GM23338 (cell line): ENCODE results near the gene R3HDML. TPM values are rescaled to one million over a fixed set of nuclear protein-coding genes. Genes with fewer than 3 reads are reported as not detected.

Experiments used
- ATAC-seq: fragments of 200-7000 bp; cut with Tn5 transposase; 3 replicates; pipeline ENCODE4 v1.9.1; 2020
- DNase-seq: peaks from one replicate; pipeline ENCODE4 v3.0.0-alpha.2; 2015; ENCODE audit warnings: low spot score
- H2AFZ ChIP-seq: fragments of 200-600 bp; sonication (generic); 2 replicates; pipeline ENCODE4 v1.8.0; 2016; ENCODE audit warnings: antibody characterized with exemption, mild to moderate bottlenecking, moderate library complexity
- H3F3A ChIP-seq: fragments of 200-600 bp; sonication (generic); replicated peaks from 2 replicates; pipeline ENCODE4 v1.8.0; 2017; ENCODE audit warnings: antibody characterized with exemption, mixed run types, low read depth
- H3K27ac ChIP-seq: fragments of 200-600 bp; sonication (generic); 2 replicates; pipeline ENCODE4 v1.6.1; 2016; ENCODE audit warnings: low read depth
- H3K27me3 ChIP-seq: fragments of 200-600 bp; sonication (generic); 2 replicates; pipeline ENCODE4 v1.8.0; 2016; ENCODE audit warnings: mild to moderate bottlenecking, mixed run types, moderate library complexity; ENCODE audit not compliant: insufficient read depth
- H3K36me3 ChIP-seq: fragments of 200-600 bp; sonication (generic); 2 replicates; pipeline ENCODE4 v1.8.0; 2016; ENCODE audit warnings: mild to moderate bottlenecking; ENCODE audit not compliant: insufficient read depth
- H3K4me1 ChIP-seq: fragments of 200-600 bp; sonication (generic); 2 replicates; pipeline ENCODE4 v1.8.0; 2016; ENCODE audit warnings: mild to moderate bottlenecking, moderate library complexity; ENCODE audit not compliant: insufficient read depth
- H3K4me2 ChIP-seq: fragments of 200-600 bp; sonication (generic); 2 replicates; pipeline ENCODE4 v1.7.1; 2017; ENCODE audit warnings: mixed run types
- H3K4me3 ChIP-seq: fragments of 200-600 bp; sonication (generic); 2 replicates; pipeline ENCODE4 v1.6.1; 2016; ENCODE audit warnings: mixed run types
- H3K79me2 ChIP-seq: fragments of 200-600 bp; sonication (generic); replicated peaks from 2 replicates; pipeline ENCODE4 v1.8.0; 2017; ENCODE audit warnings: mild to moderate bottlenecking; ENCODE audit not compliant: insufficient read depth
- H3K9me2 ChIP-seq: fragments of 200-600 bp; sonication (generic); 2 replicates; pipeline ENCODE4 v1.8.0; 2017; ENCODE audit not compliant: insufficient read depth
- H4K20me1 ChIP-seq: fragments of 200-600 bp; sonication (generic); replicated peaks from 2 replicates; pipeline ENCODE4 v1.8.0; 2017; ENCODE audit warnings: mild to moderate bottlenecking; ENCODE audit not compliant: insufficient read depth
- H3K27ac Mint-ChIP-seq: 2 replicates; pipeline ENCODE4 v1.8.0; 2020; ENCODE audit warnings: inconsistent platforms, mild to moderate bottlenecking, moderate library complexity, mixed read lengths
- H3K27me3 Mint-ChIP-seq: 3 replicates; pipeline ENCODE4 v1.8.0; 2022; ENCODE audit warnings: low read depth, mild to moderate bottlenecking, moderate library complexity, mixed read lengths, inconsistent platforms; ENCODE audit not compliant: insufficient read depth, poor library complexity
- H3K36me3 Mint-ChIP-seq: 3 replicates; pipeline ENCODE4 v1.8.0; 2021; ENCODE audit warnings: low read depth, mild to moderate bottlenecking, inconsistent platforms, moderate library complexity, mixed read lengths
- H3K4me1 Mint-ChIP-seq: 3 replicates; pipeline ENCODE4 v1.8.0; 2020; ENCODE audit warnings: mild to moderate bottlenecking, inconsistent platforms, mixed read lengths
- H3K4me3 Mint-ChIP-seq: 3 replicates; pipeline ENCODE4 v1.8.0; 2021; ENCODE audit warnings: moderate library complexity, mild to moderate bottlenecking, inconsistent platforms, mixed read lengths
- H3K9me3 Mint-ChIP-seq: 3 replicates; pipeline ENCODE4 v1.8.0; 2020; ENCODE audit warnings: moderate library complexity, mild to moderate bottlenecking, inconsistent platforms, mixed read lengths
- CREB1 ChIP-seq: fragments of 250-450 bp; sonication (Bioruptor Pico); IDR thresholded peaks from 2 replicates; pipeline ENCODE4 v1.5.0; 2020; ENCODE audit warnings: low read depth, mild to moderate bottlenecking, moderate library complexity
- EZH2 ChIP-seq: fragments of 200-600 bp; sonication (generic); IDR thresholded peaks from one replicate; pipeline ENCODE4 v1.8.0; 2017; ENCODE audit warnings: antibody characterized with exemption, mild to moderate bottlenecking, low read depth; ENCODE audit not compliant: unreplicated experiment
- EZH2phosphoT487 ChIP-seq: fragments of 200-600 bp; sonication (generic); IDR thresholded peaks from one replicate; pipeline ENCODE4 v1.8.1; 2018; ENCODE audit warnings: antibody characterized with exemption; ENCODE audit not compliant: unreplicated experiment
- JUNB ChIP-seq: IDR thresholded peaks from one replicate; pipeline ENCODE4 v1.6.1; 2016; ENCODE audit warnings: antibody characterized with exemption; ENCODE audit not compliant: unreplicated experiment
- POLR2AphosphoS5 ChIP-seq: IDR thresholded peaks from 2 replicates; pipeline ENCODE4 v1.6.1; 2016; ENCODE audit warnings: antibody characterized with exemption, low read depth
- STAT1 ChIP-seq: IDR thresholded peaks from one replicate; pipeline ENCODE4 v1.6.1; 2016; ENCODE audit warnings: antibody characterized with exemption; ENCODE audit not compliant: unreplicated experiment
- ZNF331 ChIP-seq: fragments of 250-450 bp; sonication (Bioruptor Pico); IDR thresholded peaks from 2 replicates; pipeline ENCODE4 v1.5.0; 2020; ENCODE audit warnings: low read depth, mild to moderate bottlenecking, moderate library complexity
- polyA plus RNA-seq: library from polyadenylated mRNA; unstranded; fragments of >200 nt; fragmentation: Nextera tagmentation; extraction: Ambion mirVana; gene quantifications from 2 replicates; pipeline ENCODE4 v1.2.1, GENCODE V29; 2016
- total RNA-seq: library from RNA; depleted of rRNA; stranded (reverse); fragments of >200 nt; shearing (Covaris generic); gene quantifications from 2 replicates; pipeline ENCODE4 v1.2.3, GENCODE V29; 2014
- TF ChIP-seq, protein P1 (sequence below): fragments of 250-450 bp; sonication (Bioruptor Pico); IDR thresholded peaks from 2 replicates; pipeline ENCODE4 v1.5.0; 2020; ENCODE audit warnings: mild to moderate bottlenecking, moderate library complexity
- TF ChIP-seq, protein P2 (sequence below): IDR thresholded peaks from one replicate; pipeline ENCODE4 v1.6.1; 2018; ENCODE audit warnings: antibody characterized with exemption; ENCODE audit not compliant: unreplicated experiment
- TF ChIP-seq, protein P3 (sequence below): IDR thresholded peaks from 2 replicates; pipeline ENCODE4 v1.6.1; 2016; ENCODE audit warnings: antibody characterized with exemption

The R3HDML gene
- total and polyA plus RNA-seq, 2 experiments from 2014 or later = not detected

DNA sequence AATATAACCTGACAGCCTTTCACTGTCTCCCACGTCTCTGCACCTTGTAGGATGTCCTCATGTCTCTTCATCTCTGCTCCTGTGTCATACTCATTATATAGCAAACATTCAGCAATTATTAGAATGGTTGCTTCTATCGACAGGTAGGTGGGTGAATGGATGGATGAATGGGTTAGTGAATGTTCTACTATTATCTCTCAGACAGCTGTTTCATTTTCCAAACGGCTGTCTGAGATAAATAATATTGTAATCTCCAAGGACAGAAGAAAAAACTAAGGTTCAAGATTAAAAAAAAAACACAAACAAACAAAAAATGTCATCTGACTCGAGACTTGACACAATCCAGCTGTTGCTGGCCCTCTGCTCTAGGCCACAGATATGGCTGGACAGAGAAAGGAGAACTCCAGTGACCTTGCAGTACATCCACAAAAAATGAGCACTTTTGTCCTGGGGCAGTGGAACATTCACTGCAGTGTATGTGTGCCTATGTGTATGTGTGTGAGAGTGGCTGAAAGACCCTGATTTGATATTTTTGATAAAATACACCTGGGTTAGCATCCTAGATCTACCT, 20.8 kb downstream of the R3HDML start (continued):
- TF ChIP-seq, protein P1, sequence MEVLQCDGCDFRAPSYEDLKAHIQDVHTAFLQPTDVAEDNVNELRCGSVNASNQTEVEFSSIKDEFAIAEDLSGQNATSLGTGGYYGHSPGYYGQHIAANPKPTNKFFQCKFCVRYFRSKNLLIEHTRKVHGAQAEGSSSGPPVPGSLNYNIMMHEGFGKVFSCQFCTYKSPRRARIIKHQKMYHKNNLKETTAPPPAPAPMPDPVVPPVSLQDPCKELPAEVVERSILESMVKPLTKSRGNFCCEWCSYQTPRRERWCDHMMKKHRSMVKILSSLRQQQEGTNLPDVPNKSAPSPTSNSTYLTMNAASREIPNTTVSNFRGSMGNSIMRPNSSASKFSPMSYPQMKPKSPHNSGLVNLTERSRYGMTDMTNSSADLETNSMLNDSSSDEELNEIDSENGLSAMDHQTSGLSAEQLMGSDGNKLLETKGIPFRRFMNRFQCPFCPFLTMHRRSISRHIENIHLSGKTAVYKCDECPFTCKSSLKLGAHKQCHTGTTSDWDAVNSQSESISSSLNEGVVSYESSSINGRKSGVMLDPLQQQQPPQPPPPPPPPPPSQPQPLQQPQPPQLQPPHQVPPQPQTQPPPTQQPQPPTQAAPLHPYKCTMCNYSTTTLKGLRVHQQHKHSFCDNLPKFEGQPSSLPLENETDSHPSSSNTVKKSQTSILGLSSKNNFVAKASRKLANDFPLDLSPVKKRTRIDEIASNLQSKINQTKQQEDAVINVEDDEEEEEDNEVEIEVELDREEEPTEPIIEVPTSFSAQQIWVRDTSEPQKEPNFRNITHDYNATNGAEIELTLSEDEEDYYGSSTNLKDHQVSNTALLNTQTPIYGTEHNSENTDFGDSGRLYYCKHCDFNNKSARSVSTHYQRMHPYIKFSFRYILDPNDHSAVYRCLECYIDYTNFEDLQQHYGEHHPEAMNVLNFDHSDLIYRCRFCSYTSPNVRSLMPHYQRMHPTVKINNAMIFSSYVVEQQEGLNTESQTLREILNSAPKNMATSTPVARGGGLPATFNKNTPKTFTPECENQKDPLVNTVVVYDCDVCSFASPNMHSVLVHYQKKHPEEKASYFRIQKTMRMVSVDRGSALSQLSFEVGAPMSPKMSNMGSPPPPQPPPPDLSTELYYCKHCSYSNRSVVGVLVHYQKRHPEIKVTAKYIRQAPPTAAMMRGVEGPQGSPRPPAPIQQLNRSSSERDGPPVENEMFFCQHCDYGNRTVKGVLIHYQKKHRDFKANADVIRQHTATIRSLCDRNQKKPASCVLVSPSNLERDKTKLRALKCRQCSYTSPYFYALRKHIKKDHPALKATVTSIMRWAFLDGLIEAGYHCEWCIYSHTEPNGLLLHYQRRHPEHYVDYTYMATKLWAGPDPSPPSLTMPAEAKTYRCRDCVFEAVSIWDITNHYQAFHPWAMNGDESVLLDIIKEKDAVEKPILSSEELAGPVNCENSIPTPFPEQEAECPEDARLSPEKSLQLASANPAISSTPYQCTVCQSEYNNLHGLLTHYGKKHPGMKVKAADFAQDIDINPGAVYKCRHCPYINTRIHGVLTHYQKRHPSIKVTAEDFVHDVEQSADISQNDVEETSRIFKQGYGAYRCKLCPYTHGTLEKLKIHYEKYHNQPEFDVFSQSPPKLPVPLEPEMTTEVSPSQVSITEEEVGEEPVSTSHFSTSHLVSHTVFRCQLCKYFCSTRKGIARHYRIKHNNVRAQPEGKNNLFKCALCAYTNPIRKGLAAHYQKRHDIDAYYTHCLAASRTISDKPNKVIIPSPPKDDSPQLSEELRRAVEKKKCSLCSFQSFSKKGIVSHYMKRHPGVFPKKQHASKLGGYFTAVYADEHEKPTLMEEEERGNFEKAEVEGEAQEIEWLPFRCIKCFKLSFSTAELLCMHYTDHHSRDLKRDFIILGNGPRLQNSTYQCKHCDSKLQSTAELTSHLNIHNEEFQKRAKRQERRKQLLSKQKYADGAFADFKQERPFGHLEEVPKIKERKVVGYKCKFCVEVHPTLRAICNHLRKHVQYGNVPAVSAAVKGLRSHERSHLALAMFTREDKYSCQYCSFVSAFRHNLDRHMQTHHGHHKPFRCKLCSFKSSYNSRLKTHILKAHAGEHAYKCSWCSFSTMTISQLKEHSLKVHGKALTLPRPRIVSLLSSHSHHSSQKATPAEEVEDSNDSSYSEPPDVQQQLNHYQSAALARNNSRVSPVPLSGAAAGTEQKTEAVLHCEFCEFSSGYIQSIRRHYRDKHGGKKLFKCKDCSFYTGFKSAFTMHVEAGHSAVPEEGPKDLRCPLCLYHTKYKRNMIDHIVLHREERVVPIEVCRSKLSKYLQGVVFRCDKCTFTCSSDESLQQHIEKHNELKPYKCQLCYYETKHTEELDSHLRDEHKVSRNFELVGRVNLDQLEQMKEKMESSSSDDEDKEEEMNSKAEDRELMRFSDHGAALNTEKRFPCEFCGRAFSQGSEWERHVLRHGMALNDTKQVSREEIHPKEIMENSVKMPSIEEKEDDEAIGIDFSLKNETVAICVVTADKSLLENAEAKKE (CRISPR knock-in tag) = no peak
- TF ChIP-seq CREB1 (no peak), POLR2AphosphoS5 (no peak), EZH2 (no peak), EZH2phosphoT487 (no peak), ZNF331 (CRISPR knock-in tag) (no peak)

DNA sequence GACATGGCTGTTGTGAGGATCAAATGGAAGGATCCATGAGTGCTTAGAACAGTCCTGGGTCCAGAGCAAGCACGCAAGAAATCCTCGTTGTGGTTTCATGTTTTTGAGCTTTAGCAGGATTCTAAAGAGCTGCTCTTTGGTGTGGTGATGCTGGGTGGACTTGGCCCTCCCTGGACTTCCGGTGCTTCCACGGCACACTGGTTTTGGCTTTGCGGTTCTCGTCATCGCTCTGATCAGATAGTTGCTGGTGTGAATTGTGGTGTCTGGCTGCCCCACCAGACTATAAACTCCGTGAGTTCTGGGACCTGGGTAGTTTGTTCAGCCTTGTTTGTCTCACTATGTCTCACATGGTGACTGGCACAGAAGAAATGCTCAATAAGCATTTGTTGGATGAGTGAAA, 21.9 kb downstream of the R3HDML start:
- no peak overlapping the region for H3K4me3 ChIP-seq
- no peak overlapping the region for H3K4me3 Mint-ChIP-seq
- ATAC-seq = no peak
- no peaks in the 10 kb centered on the region for H3K27me3 ChIP-seq
- no peak overlapping the region for H3K27ac ChIP-seq
- H3K9me3 Mint-ChIP-seq = no peaks in the 10 kb centered on the region
- H3K27ac Mint-ChIP-seq = no peak overlapping the region
- H3K36me3 ChIP-seq = no peaks in the 10 kb centered on the region
- no peaks in the 10 kb centered on the region for H3K4me1 ChIP-seq
- H3K79me2 ChIP-seq = no peaks in the 10 kb centered on the region
- peaks cover 4% of the 10 kb centered on the region for H3K27me3 Mint-ChIP-seq
- no peaks in the 10 kb centered on the region for H3F3A ChIP-seq
- H3K36me3 Mint-ChIP-seq = no peaks in the 10 kb centered on the region
- no peak overlapping the region for H3K4me2 ChIP-seq
- DNase-seq = no peak
- no peaks in the 10 kb centered on the region for H3K9me2 ChIP-seq
- H3K4me1 Mint-ChIP-seq = no peaks in the 10 kb centered on the region
- no peak overlapping the region for H2AFZ ChIP-seq
- no peaks in the 10 kb centered on the region for H4K20me1 ChIP-seq
- TF ChIP-seq, protein P2, sequence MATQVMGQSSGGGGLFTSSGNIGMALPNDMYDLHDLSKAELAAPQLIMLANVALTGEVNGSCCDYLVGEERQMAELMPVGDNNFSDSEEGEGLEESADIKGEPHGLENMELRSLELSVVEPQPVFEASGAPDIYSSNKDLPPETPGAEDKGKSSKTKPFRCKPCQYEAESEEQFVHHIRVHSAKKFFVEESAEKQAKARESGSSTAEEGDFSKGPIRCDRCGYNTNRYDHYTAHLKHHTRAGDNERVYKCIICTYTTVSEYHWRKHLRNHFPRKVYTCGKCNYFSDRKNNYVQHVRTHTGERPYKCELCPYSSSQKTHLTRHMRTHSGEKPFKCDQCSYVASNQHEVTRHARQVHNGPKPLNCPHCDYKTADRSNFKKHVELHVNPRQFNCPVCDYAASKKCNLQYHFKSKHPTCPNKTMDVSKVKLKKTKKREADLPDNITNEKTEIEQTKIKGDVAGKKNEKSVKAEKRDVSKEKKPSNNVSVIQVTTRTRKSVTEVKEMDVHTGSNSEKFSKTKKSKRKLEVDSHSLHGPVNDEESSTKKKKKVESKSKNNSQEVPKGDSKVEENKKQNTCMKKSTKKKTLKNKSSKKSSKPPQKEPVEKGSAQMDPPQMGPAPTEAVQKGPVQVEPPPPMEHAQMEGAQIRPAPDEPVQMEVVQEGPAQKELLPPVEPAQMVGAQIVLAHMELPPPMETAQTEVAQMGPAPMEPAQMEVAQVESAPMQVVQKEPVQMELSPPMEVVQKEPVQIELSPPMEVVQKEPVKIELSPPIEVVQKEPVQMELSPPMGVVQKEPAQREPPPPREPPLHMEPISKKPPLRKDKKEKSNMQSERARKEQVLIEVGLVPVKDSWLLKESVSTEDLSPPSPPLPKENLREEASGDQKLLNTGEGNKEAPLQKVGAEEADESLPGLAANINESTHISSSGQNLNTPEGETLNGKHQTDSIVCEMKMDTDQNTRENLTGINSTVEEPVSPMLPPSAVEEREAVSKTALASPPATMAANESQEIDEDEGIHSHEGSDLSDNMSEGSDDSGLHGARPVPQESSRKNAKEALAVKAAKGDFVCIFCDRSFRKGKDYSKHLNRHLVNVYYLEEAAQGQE = no peak
- no peak for TF ChIP-seq STAT1
- TF ChIP-seq JUNB = no peak
- TF ChIP-seq, protein P3, sequence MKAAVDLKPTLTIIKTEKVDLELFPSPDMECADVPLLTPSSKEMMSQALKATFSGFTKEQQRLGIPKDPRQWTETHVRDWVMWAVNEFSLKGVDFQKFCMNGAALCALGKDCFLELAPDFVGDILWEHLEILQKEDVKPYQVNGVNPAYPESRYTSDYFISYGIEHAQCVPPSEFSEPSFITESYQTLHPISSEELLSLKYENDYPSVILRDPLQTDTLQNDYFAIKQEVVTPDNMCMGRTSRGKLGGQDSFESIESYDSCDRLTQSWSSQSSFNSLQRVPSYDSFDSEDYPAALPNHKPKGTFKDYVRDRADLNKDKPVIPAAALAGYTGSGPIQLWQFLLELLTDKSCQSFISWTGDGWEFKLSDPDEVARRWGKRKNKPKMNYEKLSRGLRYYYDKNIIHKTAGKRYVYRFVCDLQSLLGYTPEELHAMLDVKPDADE = no peak
